CD14-positive monocyte (primary cell): ENCODE results near the gene SRGAP1. TPM values are rescaled to one million over a fixed set of nuclear protein-coding genes. Genes with fewer than 3 reads are reported as not detected.

Source experiments
- DNase-seq, 3 donors: peaks; one replicate each; pipeline ENCODE4 v3.0.0-alpha.2; 2011 to 2022
- H2AFZ ChIP-seq: 2 replicates; pipeline ENCODE4 v1.6.0; 2012; ENCODE audit warnings: mild to moderate bottlenecking, low read depth, low read length, inconsistent platforms; ENCODE audit not compliant: insufficient read depth, poor library complexity, severe bottlenecking
- H3K27ac ChIP-seq, 2 donors: 1 replicate in 1 of 2; 2 replicates in 1 of 2; pipeline ENCODE4 v1.5.1; 2012 to 2013; ENCODE audit warnings: low read length in 2 of 2, control low read depth in 1 of 2, inconsistent platforms in 1 of 2, low read depth in 1 of 2, mild to moderate bottlenecking in 1 of 2
- H3K27me3 ChIP-seq, 2 donors: one replicate each; pipeline versions ENCODE4 v1.6.0 to v1.6.1; 2011 to 2013; ENCODE audit warnings: low read length in 2 of 2; ENCODE audit not compliant: control insufficient read depth in 2 of 2, insufficient read depth in 2 of 2
- H3K36me3 ChIP-seq, 2 donors: replicated peaks in 1 of 2; 1 replicate in 1 of 2; 2 replicates in 1 of 2; pipeline versions ENCODE4 v1.5.1 to v1.6.1; 2012 to 2013; ENCODE audit warnings: low read length in 2 of 2, control low read depth in 1 of 2, inconsistent platforms in 1 of 2, mild to moderate bottlenecking in 1 of 2; ENCODE audit not compliant: insufficient read depth in 2 of 2, control insufficient read depth in 1 of 2
- H3K4me1 ChIP-seq, 2 donors: 1 replicate in 1 of 2; 2 replicates in 1 of 2; pipeline versions ENCODE4 v1.5.1 to v1.6.1; 2012 to 2013; ENCODE audit warnings: low read length in 2 of 2, control low read depth in 1 of 2, inconsistent platforms in 1 of 2, mild to moderate bottlenecking in 1 of 2, moderate library complexity in 1 of 2; ENCODE audit not compliant: insufficient read depth in 2 of 2, control insufficient read depth in 1 of 2
- H3K4me2 ChIP-seq: replicated peaks from 2 replicates; pipeline ENCODE3; 2012; ENCODE audit warnings: low read length, moderate library complexity, mild to moderate bottlenecking; ENCODE audit not compliant: poor library complexity, severe bottlenecking; ENCODE audit errors: extremely low read depth
- H3K4me3 ChIP-seq, 3 experiments: fragments of 200-600 bp in 1 of 3; sonication (generic) in 1 of 3; replicated peaks in 1 of 3; 1 replicate in 2 of 3; 2 replicates in 1 of 3; pipeline ENCODE4 v1.5.1; 2011 to 2013; ENCODE audit warnings: low read length in 3 of 3, mild to moderate bottlenecking in 3 of 3, control low read depth in 2 of 3, low read depth in 2 of 3, inconsistent platforms in 1 of 3, moderate library complexity in 1 of 3
- H3K79me2 ChIP-seq: 2 replicates; pipeline ENCODE4 v1.6.0; 2012; ENCODE audit warnings: mild to moderate bottlenecking, control low read depth, inconsistent platforms, low read length, moderate library complexity; ENCODE audit not compliant: insufficient read depth
- H3K9ac ChIP-seq: 2 replicates; pipeline ENCODE4 v1.6.0; 2017; ENCODE audit warnings: low read length, mild to moderate bottlenecking; ENCODE audit not compliant: insufficient read depth, poor library complexity, severe bottlenecking
- H3K9me3 ChIP-seq, 2 donors: replicated peaks in 1 of 2; 1 replicate in 1 of 2; 2 replicates in 1 of 2; pipeline versions ENCODE4 v1.5.1 to v1.6.1; 2012 to 2013; ENCODE audit warnings: low read length in 2 of 2, control low read depth in 1 of 2; ENCODE audit not compliant: control insufficient read depth in 1 of 2, insufficient read depth in 1 of 2
- H4K20me1 ChIP-seq: 2 replicates; pipeline ENCODE4 v1.6.0; 2012; ENCODE audit warnings: mild to moderate bottlenecking, low read length, control low read depth, moderate library complexity; ENCODE audit not compliant: insufficient read depth
- H3K27ac Mint-ChIP-seq, 7 donors: one replicate each; pipeline ENCODE4 v1.8.0; 2020; ENCODE audit warnings: mild to moderate bottlenecking in 7 of 7, mixed read lengths in 7 of 7, moderate library complexity in 6 of 7, inconsistent platforms in 2 of 7
- H3K27me3 Mint-ChIP-seq, 3 donors: one replicate each; pipeline ENCODE4 v1.8.0; 2021 to 2022; ENCODE audit warnings: low read depth in 3 of 3, mild to moderate bottlenecking in 3 of 3, mixed read lengths in 3 of 3, moderate library complexity in 3 of 3, inconsistent platforms in 1 of 3
- H3K36me3 Mint-ChIP-seq, 2 donors: one replicate each; pipeline ENCODE4 v1.8.0; 2020; ENCODE audit warnings: mixed read lengths in 2 of 2, inconsistent platforms in 1 of 2, mild to moderate bottlenecking in 1 of 2
- H3K4me1 Mint-ChIP-seq: one replicate; pipeline ENCODE4 v1.8.0; 2020; ENCODE audit warnings: mild to moderate bottlenecking, mixed read lengths
- H3K4me3 Mint-ChIP-seq, 2 donors: one replicate each; pipeline ENCODE4 v1.8.0; 2020; ENCODE audit warnings: mild to moderate bottlenecking in 2 of 2, mixed read lengths in 2 of 2, moderate library complexity in 1 of 2
- H3K9me3 Mint-ChIP-seq, 7 donors: one replicate each; pipeline ENCODE4 v1.8.0; 2020 to 2022; ENCODE audit warnings: mixed read lengths in 7 of 7, mild to moderate bottlenecking in 6 of 7, moderate library complexity in 6 of 7, inconsistent platforms in 2 of 7
- CTCF ChIP-seq: fragments of 200-600 bp; IDR thresholded peaks from one replicate; pipeline ENCODE4 v1.8.0; 2022; ENCODE audit warnings: antibody characterized with exemption, mild to moderate bottlenecking
- WGBS: methylation state at CpG from one replicate; pipeline ENCODE4 v1.1.5; 2013; ENCODE audit warnings: missing lambda C conversion rate; ENCODE audit not compliant: insufficient coverage; 5-methylcytosine and 5-hydroxymethylcytosine counted together
- intact Hi-C, 2 donors: fragments of 100-400 bp; cut with micrococcal nuclease; formaldehyde crosslinking; loops; one replicate each; pipeline versions ENCODE4 v1.15.0 to v1.15.1; 2023
- polyA plus RNA-seq, 3 donors: library from polyadenylated mRNA; depleted of rRNA in 1 of 3; unstranded in 2 of 3; stranded (reverse) in 1 of 3; fragments of 300-500 nt in 2 of 3; fragments of >200 nt in 1 of 3; fragmentation: Illumina TruSeq in 2 of 3; gene quantifications; 1 replicate in 2 of 3; 2 replicates in 1 of 3; pipeline ENCODE4 v1.2.3, GENCODE V29; 2012 to 2021

The SRGAP1 gene
- polyA plus RNA-seq, 3 donors, result 0.05 to 0.52 (median 0.07) TPM

- Mint-ChIP-seq H3K36me3 (peaks cover 15 to 22% of the 10 kb centered on the region in 2 donors), H3K4me3 (no peak overlapping the region), H3K27me3 (peaks cover 0 to 4% (median 0%) of the 10 kb centered on the region in 3 donors), H3K9me3 (peaks cover 0 to 1% (median 0%) of the 10 kb centered on the region in 7 donors), H3K4me1 (peaks cover 11% of the 10 kb centered on the region), H3K27ac (no peak overlapping the region)
- peaks cover 0 to 4% of the 10 kb centered on the region in 2 donors for H3K4me1 ChIP-seq
- intact Hi-C loops, result no loop called here
- no peaks in the 10 kb centered on the region for H3K27me3 ChIP-seq
- H3K9me3 ChIP-seq, result no peaks in the 10 kb centered on the region
- H3K36me3 ChIP-seq, result peaks cover 3 to 12% of the 10 kb centered on the region in 2 donors
- H3K9ac ChIP-seq, result no peak overlapping the region
- no peaks in the 10 kb centered on the region for H4K20me1 ChIP-seq
- no peak for DNase-seq
- no peak overlapping the region for H2AFZ ChIP-seq
- WGBS, result no CpG with 5 or more reads among the region's 1 CpG
- no peak for TF ChIP-seq CTCF
- H3K4me3 ChIP-seq, result no peak overlapping the region
- no peak overlapping the region for H3K27ac ChIP-seq
- no peaks in the 10 kb centered on the region for H3K79me2 ChIP-seq
- no peak overlapping the region for H3K4me2 ChIP-seq
Observed at GRCh38 chr12:64189530-64189929, 345.0 kb downstream of the SRGAP1 start.

DNA sequence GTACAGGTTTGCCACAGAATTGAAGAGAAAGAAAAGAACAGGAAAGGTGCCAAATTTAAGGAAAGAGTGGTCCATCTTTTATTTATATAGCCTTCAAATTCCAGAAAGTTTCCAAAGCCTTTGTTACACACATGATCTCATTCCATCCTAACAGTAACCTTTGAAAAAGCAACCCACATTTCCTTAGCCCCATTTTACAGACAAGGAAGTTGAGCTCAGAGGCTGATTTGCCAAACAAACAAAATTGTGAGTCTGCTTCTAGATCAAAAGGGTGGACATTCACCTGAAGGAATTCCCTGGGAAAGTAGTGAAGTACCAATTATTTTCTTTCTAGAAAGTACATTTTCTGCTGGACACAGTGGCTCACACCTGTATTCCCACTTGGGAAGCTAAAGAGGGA lies 345.6 kb downstream of the SRGAP1 start:
- no peak for DNase-seq
- Mint-ChIP-seq H3K27me3 (peaks cover 0 to 4% (median 0%) of the 10 kb centered on the region in 3 donors), H3K27ac (no peak overlapping the region), H3K4me3 (no peak overlapping the region), H3K36me3 (peaks cover 16 to 22% of the 10 kb centered on the region in 2 donors), H3K9me3 (peaks cover 0 to 1% (median 0%) of the 10 kb centered on the region in 7 donors), H3K4me1 (peaks cover 11% of the 10 kb centered on the region)
- H4K20me1 ChIP-seq, result no peaks in the 10 kb centered on the region
- no peaks in the 10 kb centered on the region for H3K79me2 ChIP-seq
- no peak overlapping the region for H3K27ac ChIP-seq
- TF ChIP-seq CTCF, result no peak
- H3K4me3 ChIP-seq, result no peak overlapping the region
- H3K9me3 ChIP-seq, result no peaks in the 10 kb centered on the region
- no peak overlapping the region for H3K4me2 ChIP-seq
- no peaks in the 10 kb centered on the region for H3K27me3 ChIP-seq
- peaks cover 3 to 13% of the 10 kb centered on the region in 2 donors for H3K36me3 ChIP-seq
- no peak overlapping the region for H2AFZ ChIP-seq
- intact Hi-C loops, result no loop called here
- H3K9ac ChIP-seq, result no peak overlapping the region
- peaks cover 0 to 4% of the 10 kb centered on the region in 2 donors for H3K4me1 ChIP-seq
